Endothelial cell of umbilical vein (primary cell): ENCODE data around the gene GCNT2. TPM values are rescaled to one million over a fixed set of nuclear protein-coding genes. Genes with fewer than 3 reads are reported as not detected.

Experiments
- BruUV-seq: library from RNA; stranded (reverse); fragments of 400-500 nt; replicated peaks from 2 replicates; lab custom pipeline; 2021; lab: Mats Ljungman, UMichigan
- CTCF ChIA-PET: fragments of 300-600, 350-600 bp; sonication (Branson Sonifier 250); formaldehyde crosslinking; loops from one replicate; lab custom pipeline; 2021; ENCODE audit warnings: antibody characterized with exemption, inconsistent platforms; lab: Charles Lee
- POLR2A ChIA-PET: fragments of 300-600, 350-600 bp; sonication (Branson Sonifier 250); formaldehyde crosslinking; loops from one replicate; lab custom pipeline; 2021; ENCODE audit warnings: antibody characterized with exemption, inconsistent platforms; lab: Charles Lee
- DNase-seq: peaks from one replicate; pipeline ENCODE4 v3.0.0-alpha.2; 2011; ENCODE audit warnings: low read depth, low spot score
- FAIRE-seq: peaks from 2 replicates; lab custom pipeline; 2011; peaks lifted over from hg19 to GRCh38; lab: Jason Lieb, UNC
- H2AFZ ChIP-seq: 2 replicates; pipeline ENCODE4 v1.6.0; 2012; ENCODE audit warnings: low read depth, low read length, control low read depth, inconsistent platforms
- H3K27ac ChIP-seq: 2 replicates; pipeline ENCODE4 v1.5.1; 2011; ENCODE audit warnings: low read depth, mild to moderate bottlenecking, control low read depth, low read length, moderate library complexity; ENCODE audit not compliant: insufficient read depth
- H3K27me3 ChIP-seq, 2 experiments: 2 replicates each; pipeline versions ENCODE4 v1.6.0 to v1.6.1; 2011; ENCODE audit warnings: low read length in 2 of 2, mixed read lengths in 1 of 2; ENCODE audit not compliant: control insufficient read depth in 2 of 2, insufficient read depth in 2 of 2
- H3K36me3 ChIP-seq, 2 experiments: 2 replicates in 1 of 2; 3 replicates in 1 of 2; pipeline ENCODE4 v1.5.1; 2011; ENCODE audit warnings: low read length in 2 of 2, mild to moderate bottlenecking in 1 of 2, moderate library complexity in 1 of 2; ENCODE audit not compliant: control insufficient read depth in 2 of 2, insufficient read depth in 2 of 2; ENCODE audit errors: extremely low read depth in 1 of 2
- H3K4me1 ChIP-seq: 3 replicates; pipeline ENCODE4 v1.5.1; 2011; ENCODE audit warnings: mild to moderate bottlenecking, low read length; ENCODE audit not compliant: control insufficient read depth, insufficient read depth; ENCODE audit errors: extremely low read depth
- H3K4me2 ChIP-seq: 2 replicates; pipeline ENCODE4 v1.6.1; 2011; ENCODE audit warnings: low read length, control low read depth, mixed read lengths; ENCODE audit not compliant: insufficient read depth
- H3K4me3 ChIP-seq, 3 experiments: fragments of 200-600 bp in 1 of 3; sonication (generic), shearing (Covaris generic) in 1 of 3; replicated peaks in 1 of 3; 2 replicates each; pipeline ENCODE4 v1.5.1; 2011 to 2016; ENCODE audit warnings: control low read depth in 3 of 3, low read length in 3 of 3, mild to moderate bottlenecking in 2 of 3, inconsistent platforms in 1 of 3, low read depth in 1 of 3, moderate library complexity in 1 of 3; ENCODE audit not compliant: insufficient read depth in 1 of 3
- H3K79me2 ChIP-seq: 2 replicates; pipeline ENCODE4 v1.6.0; 2012; ENCODE audit warnings: low read length, inconsistent platforms; ENCODE audit not compliant: control insufficient read depth, insufficient read depth
- H3K9ac ChIP-seq: replicated peaks from 2 replicates; pipeline ENCODE3; 2011; ENCODE audit warnings: low read length, control low read depth; ENCODE audit not compliant: insufficient read depth; ENCODE audit errors: extremely low read depth
- H3K9me1 ChIP-seq: replicated peaks from 3 replicates; pipeline ENCODE4 v1.6.0; 2011; ENCODE audit warnings: mild to moderate bottlenecking, low read length; ENCODE audit not compliant: control insufficient read depth, insufficient read depth; ENCODE audit errors: extremely low read depth
- H3K9me3 ChIP-seq: replicated peaks from 2 replicates; pipeline ENCODE4 v1.5.1; 2012; ENCODE audit warnings: low read length, inconsistent platforms; ENCODE audit not compliant: control insufficient read depth, insufficient read depth
- H4K20me1 ChIP-seq: replicated peaks from 2 replicates; pipeline ENCODE3; 2011; ENCODE audit warnings: mild to moderate bottlenecking, low read length; ENCODE audit not compliant: control insufficient read depth, insufficient read depth; ENCODE audit errors: extremely low read depth
- CTCF ChIP-seq, 2 donors: IDR thresholded peaks; 1 replicate in 1 of 2; 2 replicates in 1 of 2; pipeline ENCODE4 v1.5.1; 2011; ENCODE audit warnings: low read length in 2 of 2, mild to moderate bottlenecking in 2 of 2, moderate library complexity in 2 of 2, control low read depth in 1 of 2, inconsistent platforms in 1 of 2, low read depth in 1 of 2; ENCODE audit not compliant: insufficient read depth in 1 of 2; ENCODE audit errors: extremely low read depth in 1 of 2
- EZH2 ChIP-seq: IDR thresholded peaks from 2 replicates; pipeline ENCODE4 v1.6.1; 2012; ENCODE audit warnings: borderline replicate concordance, low read depth, mild to moderate bottlenecking, moderate library complexity, low read length, inconsistent platforms; ENCODE audit not compliant: severe bottlenecking
- FOS ChIP-seq: IDR thresholded peaks from 2 replicates; pipeline ENCODE4 v1.6.1; 2011; ENCODE audit warnings: mild to moderate bottlenecking, low read length, moderate library complexity, borderline replicate concordance; ENCODE audit not compliant: insufficient read depth
- GATA2 ChIP-seq: IDR thresholded peaks from 2 replicates; pipeline ENCODE4 v1.7.0; 2011; ENCODE audit warnings: low read depth, mild to moderate bottlenecking, moderate library complexity, mixed read lengths, low read length; ENCODE audit not compliant: insufficient read length, insufficient read depth
- JUN ChIP-seq: IDR thresholded peaks from 2 replicates; pipeline ENCODE4 v1.6.1; 2011; ENCODE audit warnings: borderline replicate concordance, low read depth; ENCODE audit not compliant: insufficient read length, insufficient read depth
- MAX ChIP-seq: IDR thresholded peaks from 2 replicates; pipeline ENCODE4 v1.6.1; 2011; ENCODE audit not compliant: insufficient read depth, insufficient read length
- MYC ChIP-seq: IDR thresholded peaks from one replicate; pipeline ENCODE4 v1.6.1; 2011; ENCODE audit warnings: mild to moderate bottlenecking, low read depth, low read length
- POLR2A ChIP-seq: IDR thresholded peaks from 2 replicates; pipeline ENCODE4 v1.6.1; 2012; ENCODE audit warnings: low read depth, mild to moderate bottlenecking, control low read depth, low read length
- POLR2AphosphoS5 ChIP-seq: IDR thresholded peaks from 2 replicates; pipeline ENCODE4 v1.6.1; 2012; ENCODE audit warnings: low read depth, mild to moderate bottlenecking, control low read depth, low read length, moderate library complexity; ENCODE audit not compliant: insufficient read depth
- dilution Hi-C: fragments of 300-500 bp; cut with MboI; formaldehyde crosslinking; loops from one replicate; pipeline ENCODE4 v1.15.0; 2019; ENCODE audit warnings: low sequenced_read_pairs; ENCODE audit not compliant: extremely low pct_ligation_motif_present
- intact Hi-C: fragments of 100-400 bp; cut with micrococcal nuclease; formaldehyde crosslinking; loops from one replicate; pipeline ENCODE4 v1.10.0; 2022
- polyA plus RNA-seq, 4 experiments: library from polyadenylated mRNA; depleted of rRNA in 3 of 4; stranded (reverse) in 3 of 4; unstranded in 1 of 4; fragments of >200 nt; gene quantifications; 2 replicates each; pipeline versions ENCODE4 v1.2.1 to v1.2.3, GENCODE V29; 2011 to 2012; ENCODE audit warnings: missing spikeins in 1 of 4
- total RNA-seq: library from RNA; stranded (reverse); gene quantifications from 2 replicates; pipeline ENCODE4 v1.2.3, GENCODE V29; 2021

GCNT2 gene
- total and polyA plus RNA-seq, 2 donors (not counting 3 experiments of a cell fraction or from before 2014, with no cell fraction given): 3.8 to 10.9 TPM

GRCh38 chr6:10618409-10618808 is 97.3 kb downstream of the GCNT2 start:
- DNase-seq (no peak), FAIRE-seq (no peak)
- Histone ChIP-seq H3K27ac (no peak overlapping the region), H4K20me1 (no peaks in the 10 kb centered on the region), H3K4me1 (no peaks in the 10 kb centered on the region), H3K27me3 (no peaks in the 10 kb centered on the region), H3K36me3 (peaks cover 0 to 2% of the 10 kb centered on the region in 2 experiments), H3K4me3 (no peak overlapping the region), H2AFZ (no peak overlapping the region), H3K9me1 (no peaks in the 10 kb centered on the region), H3K4me2 (no peak overlapping the region), H3K9me3 (no peaks in the 10 kb centered on the region), H3K79me2 (no peaks in the 10 kb centered on the region), H3K9ac (no peak overlapping the region)
- dilution Hi-C loops: no loop called here
- intact Hi-C loops: no loop called here
- TF ChIP-seq MAX (no peak), GATA2 (no peak), EZH2 (no peak), POLR2AphosphoS5 (no peak), MYC (no peak), CTCF (IDR thresholded peaks at IDR 0.05; ENCODE audit: extremely low read depth in 1 of 2, insufficient read depth in 1 of 2, low read depth in 1 of 2, low read length in 2 of 2) (no peak), POLR2A (no peak), JUN (no peak), FOS (no peak)
- POLR2A ChIA-PET: no interaction called here
- BruUV-seq: no TSS peak
- CTCF ChIA-PET: interaction anchor here (1.4 kb wide), 1 partner anchor 183 kb away, joined by 3 read pairs; no protein-coding TSS in a partner anchor
